HCT116 (cell line): Measurements from ENCODE around the gene FER. TPM values are rescaled to one million over a fixed set of nuclear protein-coding genes. Genes with fewer than 3 reads are reported as not detected.

ENCODE experiments used
- ATAC-seq: fragments of 200-7000 bp; cut with Tn5 transposase; 2 replicates; pipeline ENCODE4 v1.9.1; 2020; ENCODE audit warnings: mild to moderate bottlenecking, moderate library complexity
- BruUV-seq: library from RNA; stranded (reverse); fragments of 400-500 nt; replicated peaks from 2 replicates; lab custom pipeline; 2021; lab: Mats Ljungman, UMichigan
- CTCF ChIA-PET: fragments of 300-600 bp; sonication (Branson Sonifier 250); formaldehyde crosslinking; loops from one replicate; lab custom pipeline; 2021; ENCODE audit warnings: antibody characterized with exemption; lab: Charles Lee
- POLR2A ChIA-PET: fragments of 300-600, 350-600 bp; sonication (Branson Sonifier 250); formaldehyde crosslinking; loops from one replicate; lab custom pipeline; 2021; ENCODE audit warnings: antibody characterized with exemption; lab: Charles Lee
- RAD21 ChIA-PET, 2 experiments: fragments of 300-600 bp; sonication (Branson Sonifier 250); formaldehyde crosslinking; loops; one replicate each; lab custom pipeline; 2023; ENCODE audit warnings: low total read pairs in 2 of 2; ENCODE audit not compliant: uncharacterized antibody in 2 of 2, unreplicated experiment in 2 of 2, low non-redundant PET in 1 of 2; lab: Charles Lee
- DNase-seq: peaks from one replicate; pipeline ENCODE4 v3.0.0-alpha.2; 2010; ENCODE audit warnings: low read depth, low spot score
- H2AFZ ChIP-seq: fragments of 200-600 bp; shearing (Covaris generic), sonication (generic); 2 replicates; pipeline ENCODE4 v1.6.1; 2017; ENCODE audit warnings: low read depth, mixed run types, mixed read lengths, antibody characterized with exemption, low read length; ENCODE audit not compliant: poor library complexity, severe bottlenecking
- H3K27ac ChIP-seq: 2 replicates; pipeline ENCODE4 v1.5.1; 2012; ENCODE audit warnings: low read depth, low read length
- H3K27me3 ChIP-seq: fragments of 200-600 bp; sonication (generic); 2 replicates; pipeline ENCODE4 v1.6.1; 2016; ENCODE audit warnings: mixed run types, low read length, mixed read lengths; ENCODE audit not compliant: insufficient read depth
- H3K36me3 ChIP-seq, 2 experiments: fragments of 200-500 bp in 1 of 2; fragments of 200-600 bp in 1 of 2; sonication (Bioruptor generic) in 1 of 2; sonication (generic) in 1 of 2; 2 replicates each; pipeline versions ENCODE4 v1.5.1 to v1.6.1; 2014 to 2016; ENCODE audit warnings: low read length in 2 of 2, inconsistent platforms in 1 of 2, mixed read lengths in 1 of 2, mixed run types in 1 of 2; ENCODE audit not compliant: insufficient read depth in 2 of 2, control insufficient read depth in 1 of 2
- H3K4me1 ChIP-seq, 2 experiments: fragments of 200-600 bp in 1 of 2; sonication (generic) in 1 of 2; 2 replicates each; pipeline versions ENCODE4 v1.5.1 to v1.6.1; 2012 to 2017; ENCODE audit warnings: low read length in 2 of 2, inconsistent platforms in 1 of 2, mild to moderate bottlenecking in 1 of 2, mixed read lengths in 1 of 2, mixed run types in 1 of 2, moderate library complexity in 1 of 2; ENCODE audit not compliant: insufficient read depth in 2 of 2, control insufficient read depth in 1 of 2
- H3K4me2 ChIP-seq: fragments of 200-600 bp; sonication (generic); 2 replicates; pipeline ENCODE4 v1.6.1; 2017; ENCODE audit warnings: mixed run types, low read length, mixed read lengths
- H3K4me3 ChIP-seq, 2 experiments: fragments of 200-600 bp in 1 of 2; sonication (generic) in 1 of 2; replicated peaks in 1 of 2; 2 replicates each; pipeline ENCODE4 v1.5.1; 2011 to 2016; ENCODE audit warnings: low read length in 2 of 2, control low read depth in 1 of 2, low read depth in 1 of 2, mild to moderate bottlenecking in 1 of 2, mixed read lengths in 1 of 2, mixed run types in 1 of 2
- H3K79me2 ChIP-seq: fragments of 200-600 bp; sonication (generic); 2 replicates; pipeline ENCODE4 v1.6.1; 2017; ENCODE audit warnings: mild to moderate bottlenecking, mixed run types, low read length, moderate library complexity, mixed read lengths; ENCODE audit not compliant: insufficient read depth
- H3K9ac ChIP-seq: fragments of 200-600 bp; sonication (generic); 2 replicates; pipeline ENCODE4 v1.6.1; 2016; ENCODE audit warnings: low read length, mixed read lengths
- H3K9me2 ChIP-seq: fragments of 200-600 bp; sonication (generic), shearing (Covaris generic); 2 replicates; pipeline ENCODE4 v1.6.1; 2017; ENCODE audit warnings: mixed run types, mild to moderate bottlenecking, moderate library complexity; ENCODE audit not compliant: insufficient read depth
- H3K9me3 ChIP-seq, 2 experiments: fragments of 200-500 bp in 1 of 2; fragments of 200-600 bp in 1 of 2; sonication (Bioruptor generic) in 1 of 2; sonication (generic) in 1 of 2; 2 replicates each; pipeline ENCODE4 v1.6.1; 2014 to 2017; ENCODE audit warnings: low read length in 2 of 2, mixed read lengths in 2 of 2, inconsistent platforms in 1 of 2, low read depth in 1 of 2, mild to moderate bottlenecking in 1 of 2, mixed run types in 1 of 2, moderate library complexity in 1 of 2; ENCODE audit not compliant: control insufficient read depth in 1 of 2, insufficient read depth in 1 of 2
- H4K20me1 ChIP-seq: fragments of 200-600 bp; sonication (generic), shearing (Covaris generic); 2 replicates; pipeline ENCODE4 v1.6.1; 2017; ENCODE audit warnings: mixed run types, mild to moderate bottlenecking, moderate library complexity; ENCODE audit not compliant: insufficient read depth
- CEBPB ChIP-seq: IDR thresholded peaks from 2 replicates; pipeline ENCODE4 v1.6.1; 2012; ENCODE audit warnings: low read depth
- ELF1 ChIP-seq: IDR thresholded peaks from 2 replicates; pipeline ENCODE4 v1.6.1; 2012; ENCODE audit warnings: low read depth, borderline replicate concordance
- EZH2phosphoT487 ChIP-seq: fragments of 200-600 bp; IDR thresholded peaks from 2 replicates; pipeline ENCODE4 v1.6.1; 2018; ENCODE audit warnings: antibody characterized with exemption, borderline replicate concordance
- FOSL1 ChIP-seq: IDR thresholded peaks from 2 replicates; pipeline ENCODE4 v1.6.1; 2012; ENCODE audit warnings: low read depth
- JUND ChIP-seq: IDR thresholded peaks from 2 replicates; pipeline ENCODE4 v1.6.1; 2012
- MAX ChIP-seq: IDR thresholded peaks from 2 replicates; pipeline ENCODE4 v1.6.1; 2012
- POLR2A ChIP-seq: IDR thresholded peaks from 2 replicates; pipeline ENCODE4 v1.7.0; 2011; ENCODE audit warnings: borderline replicate concordance; ENCODE audit not compliant: insufficient read depth, insufficient read length; ENCODE audit errors: extremely low read depth
- POLR2AphosphoS5 ChIP-seq: IDR thresholded peaks from 2 replicates; pipeline ENCODE4 v1.6.1; 2011; ENCODE audit warnings: mild to moderate bottlenecking, low read depth, low read length, moderate library complexity
- REST ChIP-seq: IDR thresholded peaks from 2 replicates; pipeline ENCODE4 v1.6.1; 2012; ENCODE audit warnings: low read depth
- SIN3A ChIP-seq: IDR thresholded peaks from 2 replicates; pipeline ENCODE4 v1.6.1; 2012; ENCODE audit warnings: low read depth
- SP1 ChIP-seq: IDR thresholded peaks from 2 replicates; pipeline ENCODE4 v1.6.1; 2012; ENCODE audit warnings: low read depth
- SRF ChIP-seq: IDR thresholded peaks from 2 replicates; pipeline ENCODE4 v1.6.1; 2012; ENCODE audit warnings: low read depth
- TCF7L2 ChIP-seq: IDR thresholded peaks from 2 replicates; pipeline ENCODE4 v1.7.0; 2011; ENCODE audit warnings: borderline replicate concordance, inconsistent platforms; ENCODE audit not compliant: insufficient read depth, insufficient read length; ENCODE audit errors: extremely low read depth
- YY1 ChIP-seq: IDR thresholded peaks from 2 replicates; pipeline ENCODE4 v1.6.1; 2011; ENCODE audit warnings: low read length, low read depth, moderate library complexity, mild to moderate bottlenecking; ENCODE audit not compliant: insufficient replicate concordance; ENCODE audit errors: extremely low read depth
- ZFX ChIP-seq: fragments of 450-650 bp; IDR thresholded peaks from 2 replicates; pipeline ENCODE4 v1.6.1; 2017
- ZNF274 ChIP-seq: fragments of 200-500 bp; sonication (Bioruptor generic); IDR thresholded peaks from 2 replicates; pipeline ENCODE4 v1.6.1; 2014; ENCODE audit warnings: mild to moderate bottlenecking, low read depth, low read length, inconsistent platforms
- intact Hi-C: fragments of 100-400 bp; cut with micrococcal nuclease; formaldehyde crosslinking; loops from 2 replicates; pipeline ENCODE4 v1.10.0; 2022
- total RNA-seq: library from RNA; stranded (reverse); gene quantifications from one replicate; pipeline ENCODE4 v1.2.1, GENCODE V29; 2021; ENCODE audit not compliant: unreplicated experiment
- TF ChIP-seq, protein P1 (sequence below): IDR thresholded peaks from 2 replicates; pipeline ENCODE4 v1.6.1; 2011; ENCODE audit warnings: mild to moderate bottlenecking, low read length, moderate library complexity; ENCODE audit not compliant: insufficient replicate concordance; ENCODE audit errors: extremely low read depth
- TF ChIP-seq, protein P2 (sequence below), 3 experiments: fragments of 200-600 bp in 1 of 3; sonication (generic) in 1 of 3; IDR thresholded peaks in 2 of 3; conservative IDR thresholded peaks in 1 of 3; 2 replicates each; pipeline ENCODE4 v1.5.1; 2012 to 2017; ENCODE audit warnings: low read depth in 2 of 3, low read length in 2 of 3, antibody characterized with exemption in 1 of 3, borderline replicate concordance in 1 of 3, control low read depth in 1 of 3, mild to moderate bottlenecking in 1 of 3, mixed read lengths in 1 of 3, mixed run types in 1 of 3, moderate library complexity in 1 of 3; ENCODE audit not compliant: insufficient read depth in 1 of 3

FER gene
- total RNA-seq, 1 experiment from 2014 or later, result 32.0 TPM

- H3K36me3 ChIP-seq, result no peaks in the 10 kb centered on the region
- peaks cover 0 to 8% of the 10 kb centered on the region in 2 experiments; a peak in 1 of 4 replicates for H3K9me3 ChIP-seq
- H3K4me3 ChIP-seq, result no peak overlapping the region
- POLR2A ChIA-PET, result no interaction called here
- CTCF ChIA-PET, result no interaction called here
- DNase-seq (no peak), ATAC-seq (no peak)
- H3K4me1 ChIP-seq, result peaks cover 0 to 6% of the 10 kb centered on the region in 2 experiments; a peak in 2 of 4 replicates
- no peak overlapping the region for H3K27ac ChIP-seq
- H4K20me1 ChIP-seq, result no peaks in the 10 kb centered on the region
- H3K9ac ChIP-seq, result no peak overlapping the region
- no peak overlapping the region for H3K4me2 ChIP-seq
- intact Hi-C loops, result no loop called here
- H3K27me3 ChIP-seq, result no peaks in the 10 kb centered on the region
- no peaks in the 10 kb centered on the region for H3K9me2 ChIP-seq
- no peak overlapping the region for H2AFZ ChIP-seq
- RAD21 ChIA-PET, result no interaction called here
- no TSS peak for BruUV-seq
- TF ChIP-seq TCF7L2 (no peak), SP1 (no peak), YY1 (no peak), SIN3A (no peak), POLR2A (no peak), ZNF274 (no peak), FOSL1 (no peak), EZH2phosphoT487 (no peak), JUND (no peak), ZFX (no peak), POLR2AphosphoS5 (no peak), SRF (no peak), CEBPB (no peak), MAX (no peak), ELF1 (no peak), REST (no peak)
- TF ChIP-seq, protein P1, sequence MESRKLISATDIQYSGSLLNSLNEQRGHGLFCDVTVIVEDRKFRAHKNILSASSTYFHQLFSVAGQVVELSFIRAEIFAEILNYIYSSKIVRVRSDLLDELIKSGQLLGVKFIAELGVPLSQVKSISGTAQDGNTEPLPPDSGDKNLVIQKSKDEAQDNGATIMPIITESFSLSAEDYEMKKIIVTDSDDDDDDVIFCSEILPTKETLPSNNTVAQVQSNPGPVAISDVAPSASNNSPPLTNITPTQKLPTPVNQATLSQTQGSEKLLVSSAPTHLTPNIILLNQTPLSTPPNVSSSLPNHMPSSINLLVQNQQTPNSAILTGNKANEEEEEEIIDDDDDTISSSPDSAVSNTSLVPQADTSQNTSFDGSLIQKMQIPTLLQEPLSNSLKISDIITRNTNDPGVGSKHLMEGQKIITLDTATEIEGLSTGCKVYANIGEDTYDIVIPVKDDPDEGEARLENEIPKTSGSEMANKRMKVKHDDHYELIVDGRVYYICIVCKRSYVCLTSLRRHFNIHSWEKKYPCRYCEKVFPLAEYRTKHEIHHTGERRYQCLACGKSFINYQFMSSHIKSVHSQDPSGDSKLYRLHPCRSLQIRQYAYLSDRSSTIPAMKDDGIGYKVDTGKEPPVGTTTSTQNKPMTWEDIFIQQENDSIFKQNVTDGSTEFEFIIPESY, result no peak
- TF ChIP-seq, protein P2, sequence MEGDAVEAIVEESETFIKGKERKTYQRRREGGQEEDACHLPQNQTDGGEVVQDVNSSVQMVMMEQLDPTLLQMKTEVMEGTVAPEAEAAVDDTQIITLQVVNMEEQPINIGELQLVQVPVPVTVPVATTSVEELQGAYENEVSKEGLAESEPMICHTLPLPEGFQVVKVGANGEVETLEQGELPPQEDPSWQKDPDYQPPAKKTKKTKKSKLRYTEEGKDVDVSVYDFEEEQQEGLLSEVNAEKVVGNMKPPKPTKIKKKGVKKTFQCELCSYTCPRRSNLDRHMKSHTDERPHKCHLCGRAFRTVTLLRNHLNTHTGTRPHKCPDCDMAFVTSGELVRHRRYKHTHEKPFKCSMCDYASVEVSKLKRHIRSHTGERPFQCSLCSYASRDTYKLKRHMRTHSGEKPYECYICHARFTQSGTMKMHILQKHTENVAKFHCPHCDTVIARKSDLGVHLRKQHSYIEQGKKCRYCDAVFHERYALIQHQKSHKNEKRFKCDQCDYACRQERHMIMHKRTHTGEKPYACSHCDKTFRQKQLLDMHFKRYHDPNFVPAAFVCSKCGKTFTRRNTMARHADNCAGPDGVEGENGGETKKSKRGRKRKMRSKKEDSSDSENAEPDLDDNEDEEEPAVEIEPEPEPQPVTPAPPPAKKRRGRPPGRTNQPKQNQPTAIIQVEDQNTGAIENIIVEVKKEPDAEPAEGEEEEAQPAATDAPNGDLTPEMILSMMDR (IDR thresholded peaks at IDR 0.05 in 2 of 3, conservative IDR thresholded peaks at IDR 0.05 in 1 of 3; ENCODE audit: borderline replicate concordance in 1 of 3, insufficient read depth in 1 of 3, low read depth in 2 of 3, low read length in 2 of 3), result no peak
- no peaks in the 10 kb centered on the region; the same call in 1 of the 2 replicates for H3K79me2 ChIP-seq
These were observed 15.7 kb downstream of the FER start for GRCh38 chr5:108763222-108763916.
